HG03064 (cell line): ENCODE results near the gene ZNF319.

Experiments used
- ATAC-seq: cut with Tn5 transposase; IDR thresholded peaks from one replicate; pipeline ENCODE4 v1.9.1; 2021; ENCODE audit warnings: low read depth; ENCODE audit not compliant: unreplicated experiment

Gene ZNF319

GRCh38 chr16:57999971-58000705 is at the start of gene ZNF319:
TSS of gene ZNF319 (minus strand) at chr16:58000672. CDS start at chr16:57998265, 2,407 bp downstream.
- ATAC-seq = peak; percentile 21

GRCh38 chr16:58049232-58050185 is 49.0 kb upstream of the ZNF319 start:
- no peak for ATAC-seq

- ATAC-seq = no peak
Observed at GRCh38 chr16:58048494-58049231, 48.2 kb upstream of the ZNF319 start.

GRCh38 chr16:58047557-58048348 is 47.3 kb upstream of the ZNF319 start:
- no peak for ATAC-seq

GRCh38 chr16:58046936-58047335 is 46.5 kb upstream of the ZNF319 start:
- ATAC-seq = no peak

GRCh38 chr16:58046054-58046881 is 45.8 kb upstream of the ZNF319 start:
- no peak for ATAC-seq

GRCh38 chr16:58045096-58045495 is 44.6 kb upstream of the ZNF319 start:
- no peak for ATAC-seq

- ATAC-seq = no peak
Observed at GRCh38 chr16:58044266-58045019, 44.0 kb upstream of the ZNF319 start.

GRCh38 chr16:58043571-58044155 is 43.2 kb upstream of the ZNF319 start:
- ATAC-seq = no peak

- no peak for ATAC-seq
Observed at GRCh38 chr16:58042886-58043515, 42.5 kb upstream of the ZNF319 start.

- no peak for ATAC-seq
Observed at GRCh38 chr16:58042001-58042885, 41.8 kb upstream of the ZNF319 start.

- no peak for ATAC-seq
Observed at GRCh38 chr16:58041628-58041955, 41.1 kb upstream of the ZNF319 start.

- ATAC-seq = no peak
Observed at GRCh38 chr16:58040945-58041627, 40.6 kb upstream of the ZNF319 start.

- no peak for ATAC-seq
Observed at GRCh38 chr16:58040496-58040846, 40.0 kb upstream of the ZNF319 start.

- ATAC-seq = no peak
Observed at GRCh38 chr16:58039829-58040495, 39.5 kb upstream of the ZNF319 start.

- ATAC-seq = no peak
Observed at GRCh38 chr16:58038219-58038641, 37.8 kb upstream of the ZNF319 start.
